ENCODE measurements around the gene GSDME.

GSDME gene

GRCh38 chr7:24769851-24770250 is 12.6 kb upstream of the GSDME start:
- DNase-seq (ENCODE audit: low spot score) = no peak

GRCh38 chr7:24769014-24769830 is 12.0 kb upstream of the GSDME start:
- no peak for DNase-seq (ENCODE audit: low spot score)

DNA sequence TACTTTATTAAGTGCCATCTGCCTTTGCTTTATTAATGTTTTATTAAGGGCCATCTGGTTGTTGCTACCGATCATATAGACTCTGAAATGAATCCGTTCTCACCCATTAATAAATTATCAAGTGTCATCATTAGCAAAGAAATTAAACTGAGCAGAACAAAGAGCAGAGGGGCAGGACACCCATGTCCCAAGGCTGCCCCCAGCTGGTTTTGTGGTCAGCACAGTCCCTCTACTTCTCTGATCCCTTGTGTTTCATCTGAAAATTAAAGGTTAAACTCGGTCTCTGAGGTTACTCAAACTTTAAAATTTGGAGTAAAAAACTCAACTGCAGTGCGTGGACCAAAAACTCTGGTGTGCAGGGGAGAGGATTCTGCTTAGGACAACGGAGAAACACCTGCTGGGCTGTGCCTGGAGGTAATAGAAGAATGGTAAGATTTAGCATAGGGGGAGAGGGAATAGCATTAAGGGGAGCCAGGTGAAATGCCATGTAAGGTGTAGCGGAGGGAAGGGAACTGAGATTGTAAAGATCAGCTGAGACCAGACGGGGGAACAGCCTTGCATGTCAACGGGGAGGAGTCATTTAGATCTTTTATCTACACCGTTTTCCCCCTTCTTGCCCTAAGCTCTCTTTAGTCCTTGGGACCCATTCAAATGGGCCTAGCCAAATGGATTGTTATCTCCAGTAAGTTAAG is 10.8 kb upstream of the GSDME start:
- no peak for DNase-seq (ENCODE audit: low spot score)

DNA sequence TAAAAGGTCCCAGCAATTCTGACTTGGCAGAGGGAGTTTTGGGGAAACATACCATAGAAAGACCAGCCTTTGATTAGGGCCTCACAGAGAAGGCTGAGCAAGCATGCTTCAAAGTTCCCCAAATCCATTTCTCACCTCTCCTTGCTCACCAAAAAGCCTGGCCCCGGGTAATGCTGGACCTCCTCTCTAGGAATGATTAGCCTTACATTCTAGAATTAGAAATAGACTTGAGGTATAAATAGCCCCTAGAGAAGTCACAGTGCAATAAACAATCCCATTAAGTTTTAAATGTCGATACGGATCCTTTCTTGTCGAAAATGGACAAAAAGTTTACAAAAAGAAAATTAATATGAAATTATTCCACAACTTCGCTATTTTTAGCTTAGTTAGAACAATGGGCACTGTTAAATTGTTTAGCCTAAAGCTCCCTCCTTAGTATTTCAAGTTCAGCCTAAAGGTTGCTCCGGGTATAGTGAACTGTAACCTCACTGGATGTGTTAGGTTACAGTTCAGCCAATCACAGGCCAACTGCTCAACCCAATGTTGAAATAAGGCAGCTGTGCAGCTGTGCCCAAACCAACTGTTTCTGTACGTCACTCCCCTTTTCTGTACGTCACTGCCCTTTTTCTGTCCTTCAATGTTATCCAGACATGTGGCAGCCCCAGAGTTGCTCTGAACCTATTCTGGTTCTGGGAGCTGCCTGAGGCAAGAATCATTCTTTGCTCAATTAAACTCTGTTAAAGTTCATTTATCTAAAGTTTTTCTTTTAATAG is 7.9 kb upstream of the GSDME start:
- DNase-seq (ENCODE audit: low spot score) = no peak

GRCh38 chr7:24764011-24764410 is 6.7 kb upstream of the GSDME start:
- DNase-seq (ENCODE audit: low spot score) = no peak

DNA sequence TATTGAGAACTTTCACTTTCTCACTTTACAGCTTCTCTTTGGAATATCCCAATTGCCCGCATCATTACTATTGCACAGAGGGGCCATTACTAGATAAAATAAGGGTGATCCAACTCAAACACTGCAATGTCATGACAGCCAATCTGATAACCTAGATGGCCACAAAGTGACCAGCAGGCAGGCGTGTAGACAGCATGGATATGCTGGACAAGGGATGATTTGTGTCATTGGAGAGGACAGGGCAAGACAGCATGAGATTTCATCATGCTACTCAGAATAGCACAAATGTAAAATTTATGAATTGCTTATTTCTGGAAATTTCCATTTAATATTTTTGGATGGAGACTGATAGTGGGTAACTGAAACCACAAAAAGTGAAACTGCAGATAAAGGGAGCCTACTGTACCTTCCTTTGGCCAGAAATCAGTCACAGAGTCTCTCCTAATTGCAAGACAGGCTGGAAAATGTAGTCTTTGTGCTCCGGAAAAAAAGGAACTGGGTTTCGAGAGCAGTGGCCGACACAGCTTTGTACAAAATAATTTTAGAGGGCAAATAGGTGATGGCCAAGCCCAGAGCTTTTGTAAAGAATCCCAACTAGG is 6.1 kb upstream of the GSDME start:
- no peak for DNase-seq (ENCODE audit: low spot score)

GRCh38 chr7:24762771-24763170 is 5.5 kb upstream of the GSDME start:
- no peak for DNase-seq (ENCODE audit: low spot score)

- no peak for DNase-seq (ENCODE audit: low spot score)
These were observed 3.7 kb upstream of the GSDME start for GRCh38 chr7:24760968-24761367.

DNA sequence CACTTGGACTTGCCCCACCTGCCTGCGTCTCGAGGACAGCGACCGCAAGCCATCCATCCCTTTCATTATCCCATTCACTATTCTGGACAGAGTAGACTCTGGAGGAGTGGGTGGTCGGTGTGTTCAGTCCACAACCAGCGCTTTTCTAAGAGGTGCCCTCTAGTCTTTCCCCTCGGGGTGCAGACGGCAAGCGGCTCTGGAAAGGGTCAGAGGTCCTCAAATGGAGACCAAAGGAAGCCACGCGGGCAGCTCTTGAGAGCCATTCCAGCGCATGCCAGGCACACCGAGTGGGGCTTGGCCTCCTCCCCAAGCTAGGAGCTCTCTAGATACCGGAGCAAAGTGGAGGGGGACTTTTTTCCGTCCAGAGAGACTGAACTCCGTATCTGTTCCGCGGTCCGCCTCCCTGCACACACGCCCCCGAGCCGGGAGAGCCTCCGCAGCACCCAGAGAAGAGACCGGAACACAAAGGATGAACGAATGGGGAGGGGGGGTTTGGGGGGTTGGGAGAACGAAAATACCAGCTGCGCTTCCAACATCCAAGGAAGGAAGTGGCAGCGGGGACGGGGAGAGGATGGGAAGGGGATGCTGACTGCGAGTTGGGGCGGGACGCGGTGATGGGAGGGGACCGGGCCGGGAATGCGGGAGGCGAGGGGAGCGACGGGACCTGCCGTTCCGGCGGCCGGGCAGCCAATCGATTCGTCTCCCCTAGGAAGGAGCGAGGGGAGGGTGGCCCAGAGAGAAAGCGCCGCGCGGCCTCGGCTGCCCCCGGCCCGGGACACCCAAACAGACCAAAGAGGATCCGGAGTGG is 515 bp downstream of the GSDME start:
- no peak for DNase-seq (ENCODE audit: low spot score)

GRCh38 chr7:24755541-24756407 is 1.5 kb downstream of the GSDME start:
- no peak for DNase-seq (ENCODE audit: low spot score)

- no peak for DNase-seq (ENCODE audit: low spot score)
These were observed 2.3 kb downstream of the GSDME start for GRCh38 chr7:24754906-24755506.

- no peak for DNase-seq (ENCODE audit: low spot score)
These were observed 5.0 kb downstream of the GSDME start for GRCh38 chr7:24752073-24752800.

DNA sequence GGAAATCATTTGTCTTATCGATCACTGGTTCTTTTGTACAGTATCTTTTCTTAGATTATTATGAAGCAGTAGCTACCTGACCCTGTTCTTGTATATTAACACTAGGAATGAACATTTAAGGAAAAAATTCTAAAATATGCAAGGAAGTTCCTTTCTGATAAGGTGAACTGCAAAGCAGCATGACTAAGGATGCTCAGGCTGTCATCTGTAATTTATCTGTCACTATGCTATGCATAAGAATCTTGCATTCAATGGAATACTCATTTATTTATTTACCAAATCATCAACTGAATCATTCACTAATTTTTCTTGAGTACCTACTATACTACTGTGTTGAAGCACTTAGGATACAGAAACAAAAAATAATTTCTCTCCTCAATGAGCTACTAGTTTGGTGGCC is 5.8 kb downstream of the GSDME start:
- no peak for DNase-seq (ENCODE audit: low spot score)

DNA sequence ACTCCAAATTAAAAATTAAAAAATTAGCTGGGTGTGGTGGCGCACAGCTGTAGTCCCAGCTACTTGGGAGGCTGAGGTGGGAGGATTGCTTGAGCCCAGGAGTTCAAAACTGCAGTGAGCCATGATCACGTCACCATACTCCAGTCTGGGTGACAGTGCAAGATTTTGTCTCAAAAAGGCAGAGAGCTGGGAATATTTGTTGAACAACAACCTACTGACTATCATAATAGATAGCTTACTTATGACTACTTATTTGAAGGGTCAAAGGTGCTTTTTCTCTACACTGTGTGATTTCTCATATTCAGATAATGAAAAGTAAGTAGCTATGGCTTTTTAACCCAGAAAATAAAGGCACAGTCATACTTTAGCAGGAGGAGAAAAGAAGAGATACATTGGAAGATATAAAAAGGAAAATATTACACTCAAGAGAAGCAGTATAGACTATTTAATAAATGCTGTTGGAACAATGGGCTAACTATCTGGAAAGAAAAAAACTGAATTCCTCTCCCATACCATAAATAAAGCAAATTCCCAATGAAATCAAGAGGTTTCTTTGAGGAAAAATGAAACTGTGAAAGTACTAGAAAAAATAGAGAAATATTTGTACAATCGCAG is 6.7 kb downstream of the GSDME start:
- no peak for DNase-seq (ENCODE audit: low spot score)

- DNase-seq (ENCODE audit: low spot score) = no peak
These were observed 8.7 kb downstream of the GSDME start for GRCh38 chr7:24748521-24748920.

DNA sequence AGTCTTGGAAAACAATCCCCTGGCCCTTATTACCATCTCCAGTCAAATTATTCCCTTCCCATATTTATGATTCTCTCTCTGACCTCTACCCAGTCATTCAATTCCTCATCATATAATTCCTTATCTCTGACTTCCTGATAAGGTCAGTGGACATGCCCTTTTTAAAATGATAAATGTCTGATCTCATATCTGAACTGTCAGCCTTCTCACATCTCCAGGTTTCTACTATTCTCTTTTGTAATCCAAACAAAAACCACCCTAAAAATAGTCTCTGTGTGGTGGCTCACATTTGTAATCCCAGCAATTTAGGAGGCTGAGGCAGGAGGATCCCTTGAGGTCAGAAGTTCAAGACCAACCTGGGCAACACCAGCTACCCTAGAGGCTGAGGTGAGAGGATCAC is 11.9 kb downstream of the GSDME start:
- DNase-seq (ENCODE audit: low spot score) = no peak

DNA sequence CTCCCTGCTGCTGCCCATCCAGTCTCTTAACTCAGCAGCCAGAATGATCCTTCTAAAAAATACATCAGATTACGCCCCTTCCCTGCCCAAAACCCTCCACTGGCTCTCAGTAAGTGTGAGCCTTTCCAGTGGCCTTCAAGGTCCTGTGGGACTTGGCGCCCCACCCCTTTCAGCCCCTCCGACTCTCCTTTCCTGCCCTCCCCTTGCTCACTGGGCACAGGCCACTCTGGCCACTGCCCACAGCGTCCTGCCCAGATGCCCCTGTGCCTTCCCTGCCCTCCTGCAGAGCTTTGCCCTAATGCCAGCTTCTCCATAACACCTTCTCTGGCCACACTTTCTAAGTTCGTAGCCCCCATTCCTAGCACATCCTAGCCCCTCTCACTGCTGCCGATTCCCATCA is 13.8 kb downstream of the GSDME start:
- no peak for DNase-seq (ENCODE audit: low spot score)

DNA sequence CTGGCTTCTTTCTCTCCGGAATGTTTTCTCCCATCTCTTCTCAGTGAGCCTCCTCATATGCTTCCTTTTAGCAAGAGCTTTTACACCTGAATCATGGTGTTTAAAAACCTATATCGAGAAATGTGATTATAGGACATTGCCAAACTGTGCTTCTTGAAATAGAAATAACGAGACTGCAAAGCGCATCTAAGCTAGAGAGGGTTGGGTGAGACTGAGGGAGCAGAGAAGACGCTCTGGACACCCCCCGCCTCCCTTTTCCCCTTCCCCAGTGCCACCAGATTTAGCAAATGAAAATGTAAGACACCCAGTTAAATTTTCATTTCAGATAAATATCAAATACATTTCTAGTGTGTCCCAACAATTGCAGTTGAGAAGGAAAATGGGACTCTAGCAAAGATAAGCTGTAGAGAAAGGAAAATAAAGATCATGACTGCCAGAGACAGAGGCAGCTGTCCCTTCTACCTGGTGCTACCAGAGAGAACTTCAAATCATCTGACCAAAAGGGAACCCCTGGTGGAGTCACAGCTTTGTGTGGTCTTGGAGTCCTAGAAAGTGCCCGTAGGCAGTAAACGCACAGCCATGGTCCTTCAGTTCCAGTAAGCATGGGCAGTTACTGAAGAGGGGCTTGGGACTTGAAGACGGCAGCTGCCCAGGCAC is 14.6 kb downstream of the GSDME start:
- DNase-seq (ENCODE audit: low spot score) = no peak

Measured in AG08395 (cell line).